HepG2 (cell line): Measurements from ENCODE around the gene NHERF2. TPM values are rescaled to one million over a fixed set of nuclear protein-coding genes. Genes with fewer than 3 reads are reported as not detected.

Experiments used
- ARID2 ChIP-seq: sonication (generic); formaldehyde crosslinking; IDR thresholded peaks from 2 replicates; pipeline ENCODE4 v1.8.1; 2022; ENCODE audit warnings: mild to moderate bottlenecking, missing genetic modification reagents, borderline replicate concordance
- ATF2 ChIP-seq: sonication (generic); formaldehyde crosslinking; IDR thresholded peaks from 2 replicates; pipeline ENCODE4 v1.4.0; 2020; ENCODE audit warnings: missing genetic modification reagents
- CREM ChIP-seq, 2 experiments: sonication (generic) in 1 of 2; formaldehyde crosslinking in 1 of 2; IDR thresholded peaks; 2 replicates each; pipeline versions ENCODE4 v1.4.0 to v1.6.1; 2016 to 2020; ENCODE audit warnings: antibody characterized with exemption in 1 of 2, mild to moderate bottlenecking in 1 of 2, missing genetic modification reagents in 1 of 2
- ELF4 ChIP-seq: sonication (generic); formaldehyde crosslinking; IDR thresholded peaks from 2 replicates; pipeline ENCODE4 v1.5.0; 2020; ENCODE audit warnings: missing genetic modification reagents, mild to moderate bottlenecking, moderate library complexity, borderline replicate concordance
- GABPA ChIP-seq, 2 experiments: IDR thresholded peaks; 2 replicates each; pipeline ENCODE4 v1.6.1; 2011 to 2016; ENCODE audit warnings: low read depth in 2 of 2, low read length in 1 of 2, missing biosample characterization in 1 of 2, missing genetic modification characterization in 1 of 2
- IRF9 ChIP-seq: sonication (generic); formaldehyde crosslinking; IDR thresholded peaks from 2 replicates; pipeline ENCODE4 v1.8.0; 2022; ENCODE audit warnings: missing genetic modification reagents, mild to moderate bottlenecking, borderline replicate concordance
- KAT7 ChIP-seq: IDR thresholded peaks from 2 replicates; pipeline ENCODE4 v1.6.1; 2018; ENCODE audit warnings: borderline replicate concordance, missing compliant biosample characterization
- MIER3 ChIP-seq: IDR thresholded peaks from 2 replicates; pipeline ENCODE4 v1.6.1; 2016; ENCODE audit warnings: missing compliant biosample characterization, borderline replicate concordance
- MIXL1 ChIP-seq: IDR thresholded peaks from 2 replicates; pipeline ENCODE4 v1.6.1; 2016
- NFE2L2 ChIP-seq: fragments of 150-350 bp; IDR thresholded peaks from 2 replicates; pipeline ENCODE4 v1.6.1; 2014; ENCODE audit warnings: low read length
- NR2C2 ChIP-seq: sonication (generic); formaldehyde crosslinking; IDR thresholded peaks from 2 replicates; pipeline ENCODE4 v1.4.0; 2020; ENCODE audit warnings: missing genetic modification reagents, mild to moderate bottlenecking, moderate library complexity, borderline replicate concordance
- SOX6 ChIP-seq, 2 experiments: fragments of 450-650 bp in 1 of 2; sonication (generic) in 1 of 2; formaldehyde crosslinking in 1 of 2; IDR thresholded peaks; 2 replicates each; pipeline versions ENCODE4 v1.4.0 to v1.6.1; 2017 to 2020; ENCODE audit warnings: antibody characterized with exemption in 1 of 2, mild to moderate bottlenecking in 1 of 2, missing genetic modification reagents in 1 of 2
- ZNF362 ChIP-seq: sonication (generic); formaldehyde crosslinking; IDR thresholded peaks from 2 replicates; pipeline ENCODE4 v1.4.0; 2020; ENCODE audit warnings: missing genetic modification reagents, mild to moderate bottlenecking, borderline replicate concordance
- ZNF572 ChIP-seq: sonication (generic); formaldehyde crosslinking; IDR thresholded peaks from 2 replicates; pipeline ENCODE4 v1.5.1; 2020; ENCODE audit warnings: mild to moderate bottlenecking, missing genetic modification reagents
- ZNF646 ChIP-seq: sonication (generic); formaldehyde crosslinking; IDR thresholded peaks from 2 replicates; pipeline ENCODE4 v1.9.0; 2021; ENCODE audit warnings: mild to moderate bottlenecking, missing genetic modification reagents
- polyA plus RNA-seq, 8 experiments: library from polyadenylated mRNA; depleted of rRNA in 3 of 8; stranded (reverse) in 7 of 8; unstranded in 1 of 8; fragments of >200 nt; fragmentation: Illumina TruSeq in 4 of 8; extraction: Trizol in 4 of 8; gene quantifications; 2 replicates each; pipeline versions ENCODE4 v1.2.1 to v1.2.3, GENCODE V29; 2011 to 2016; ENCODE audit warnings: low read depth in 4 of 8, missing spikeins in 1 of 8, mixed read lengths in 1 of 8; ENCODE audit not compliant: insufficient read depth in 1 of 8
- total RNA-seq, 5 experiments: library from RNA; depleted of rRNA; stranded (reverse); fragments of >200 nt; fragmentation: Illumina TruSeq; extraction: Trizol; gene quantifications; 2 replicates each; pipeline ENCODE4 v1.2.3, GENCODE V29; 2016; ENCODE audit warnings: low read depth in 1 of 5

The NHERF2 gene
- total and polyA plus RNA-seq, 2 of the 13 experiments (the other 11 are each of a cell fraction or from before 2014, with no cell fraction given), result 23.7 to 39.3 TPM

- TF ChIP-seq ARID2 (CRISPR knock-in tag) (no peak), IRF9 (CRISPR knock-in tag) (0 out of 2 replicates have a peak, but pooled peaks have one; percentile 20), ZNF572 (CRISPR knock-in tag) (no peak), NFE2L2 (no peak), ELF4 (CRISPR knock-in tag) (no peak), ZNF362 (CRISPR knock-in tag) (no peak), MIER3 (CRISPR knock-in tag) (no peak), MIXL1 (CRISPR knock-in tag) (no peak), GABPA (IDR thresholded peaks at IDR 0.05; ENCODE audit: low read depth, low read length) (no peak), GABPA (CRISPR knock-in tag; IDR thresholded peaks at IDR 0.05; ENCODE audit: low read depth) (no peak), ZNF646 (CRISPR knock-in tag) (no peak), KAT7 (CRISPR knock-in tag) (no peak; the same call in 1 of the 2 replicates), CREM (IDR thresholded peaks at IDR 0.05) (no peak), CREM (CRISPR knock-in tag; IDR thresholded peaks at IDR 0.05) (no peak), SOX6 (IDR thresholded peaks at IDR 0.05) (no peak), SOX6 (CRISPR knock-in tag; IDR thresholded peaks at IDR 0.05) (no peak), ATF2 (no peak), NR2C2 (no peak)
These were observed 8.2 kb downstream of the NHERF2 start (continued) for GRCh38 chr16:2034696-2035430.
